Measurements from ENCODE around the gene PTGR3.

Gene PTGR3

DNA sequence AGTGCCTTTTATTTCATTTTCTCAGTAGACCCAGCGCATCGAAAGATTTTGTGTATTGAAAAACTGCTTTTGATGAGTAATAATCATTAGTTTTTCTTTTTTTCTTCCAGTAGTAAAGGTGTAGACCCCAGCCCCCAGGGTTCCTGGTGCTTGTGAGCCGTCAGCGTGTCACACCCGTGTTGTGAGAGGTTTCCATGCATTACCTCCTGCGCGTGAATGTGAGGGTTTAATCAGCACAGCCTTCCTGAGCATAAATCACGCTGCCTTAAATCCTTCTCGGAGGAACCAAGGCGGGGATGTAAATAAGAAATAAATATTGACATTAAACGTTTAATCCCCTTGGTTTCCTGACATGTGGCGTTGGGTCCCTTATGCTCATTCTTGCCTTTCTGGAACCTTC is 26.0 kb upstream of the PTGR3 start:
- no peak for DNase-seq

DNA sequence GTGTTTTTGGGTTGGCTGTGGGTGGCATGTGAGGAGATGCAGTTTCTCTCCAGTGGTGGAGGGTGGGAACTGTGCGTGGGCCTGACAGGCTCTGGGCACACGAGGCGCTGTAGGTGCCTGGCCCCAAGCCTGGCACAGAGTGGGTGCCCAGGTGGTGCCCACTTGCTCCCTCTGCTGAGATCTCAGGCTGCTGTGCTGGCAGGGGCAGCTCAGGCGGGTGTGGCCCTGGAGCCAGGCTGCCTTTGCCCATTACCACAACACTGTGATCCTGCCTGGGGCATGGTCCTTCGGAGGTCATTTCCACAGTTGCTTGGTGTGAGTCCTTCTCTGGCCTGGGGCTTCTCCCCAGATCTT is 22.1 kb upstream of the PTGR3 start:
- DNase-seq = no peak

DNA sequence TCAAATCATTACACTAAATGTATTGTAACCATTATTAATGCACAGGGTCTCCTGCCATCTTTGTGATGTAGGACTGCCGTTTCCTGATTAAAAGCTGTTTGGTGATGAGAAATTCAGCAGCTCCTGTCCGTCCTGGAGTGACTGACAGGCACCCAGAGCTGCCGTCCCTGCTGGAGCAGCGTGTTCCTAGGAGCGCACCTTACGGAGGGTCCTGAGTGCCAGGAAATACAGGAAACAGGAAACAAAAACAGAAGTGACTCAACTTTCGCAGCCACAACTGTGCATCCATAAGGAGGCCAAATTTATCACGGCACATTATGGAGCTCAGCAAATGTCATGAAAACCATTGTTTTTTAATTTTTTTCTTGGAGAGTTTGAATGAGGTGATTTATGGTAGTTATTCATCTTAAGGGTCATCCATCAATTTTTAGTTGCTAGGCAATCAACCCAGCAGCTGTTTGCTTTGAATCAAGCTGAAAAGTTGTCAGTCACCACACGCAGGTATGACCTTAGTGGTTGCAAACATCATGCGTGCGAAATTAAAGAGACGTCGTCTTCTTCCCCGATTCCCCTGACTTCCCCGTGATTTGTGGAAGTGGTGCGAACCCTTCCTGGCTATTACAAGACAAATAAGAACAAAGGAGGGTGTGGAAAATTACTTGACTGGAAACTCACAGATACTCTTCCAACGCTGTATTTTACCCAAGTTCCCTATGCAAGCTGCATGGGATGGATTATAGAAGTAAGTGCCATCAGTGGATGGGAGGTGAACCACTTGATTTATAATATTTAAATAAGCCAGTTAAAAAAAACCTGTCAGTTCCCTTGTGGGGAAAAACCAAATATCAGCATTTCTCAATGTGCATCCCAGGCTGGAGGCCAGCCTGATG is 21.5 kb upstream of the PTGR3 start:
- no peak for DNase-seq

DNA sequence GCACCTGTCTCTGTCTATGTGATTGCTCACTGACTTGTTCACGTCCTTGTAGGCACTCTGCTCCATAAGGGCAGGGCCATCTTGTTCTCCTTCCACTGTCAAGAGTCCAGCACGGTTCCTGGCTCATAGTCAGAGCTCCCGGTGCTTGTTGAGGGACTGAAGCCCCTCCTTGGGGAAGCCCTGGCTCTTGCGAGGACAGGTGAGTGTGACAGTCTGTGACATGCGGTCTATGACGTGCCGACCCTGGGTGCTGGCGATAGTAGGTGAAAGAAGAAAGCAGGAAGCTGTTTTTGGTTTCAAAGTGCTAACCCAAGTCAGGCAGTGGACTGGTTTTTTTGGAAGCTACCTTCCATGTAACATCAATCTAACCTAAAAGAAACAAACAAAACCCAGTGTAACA is 20.5 kb upstream of the PTGR3 start:
- DNase-seq = no peak

DNA sequence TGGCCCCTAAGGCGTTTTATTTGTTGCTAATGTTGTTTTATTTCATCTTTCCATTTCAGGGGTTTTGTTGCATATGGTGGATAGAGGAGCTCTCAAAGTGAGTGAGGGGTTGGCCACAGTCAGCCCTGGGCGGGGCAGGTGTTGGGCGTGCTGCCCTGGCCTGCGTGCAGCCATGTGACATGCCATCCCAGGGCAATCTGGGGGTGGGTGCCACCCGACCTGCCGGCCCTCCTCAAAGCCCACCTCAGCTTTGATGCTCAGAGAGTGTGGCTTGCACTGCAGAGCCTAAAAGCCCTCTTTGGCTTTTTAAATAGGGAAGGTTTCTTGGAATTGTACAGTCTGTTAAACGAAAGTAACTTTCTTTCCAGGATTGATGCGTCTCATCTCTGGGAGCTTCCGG is 20.0 kb upstream of the PTGR3 start:
- DNase-seq = no peak

DNA sequence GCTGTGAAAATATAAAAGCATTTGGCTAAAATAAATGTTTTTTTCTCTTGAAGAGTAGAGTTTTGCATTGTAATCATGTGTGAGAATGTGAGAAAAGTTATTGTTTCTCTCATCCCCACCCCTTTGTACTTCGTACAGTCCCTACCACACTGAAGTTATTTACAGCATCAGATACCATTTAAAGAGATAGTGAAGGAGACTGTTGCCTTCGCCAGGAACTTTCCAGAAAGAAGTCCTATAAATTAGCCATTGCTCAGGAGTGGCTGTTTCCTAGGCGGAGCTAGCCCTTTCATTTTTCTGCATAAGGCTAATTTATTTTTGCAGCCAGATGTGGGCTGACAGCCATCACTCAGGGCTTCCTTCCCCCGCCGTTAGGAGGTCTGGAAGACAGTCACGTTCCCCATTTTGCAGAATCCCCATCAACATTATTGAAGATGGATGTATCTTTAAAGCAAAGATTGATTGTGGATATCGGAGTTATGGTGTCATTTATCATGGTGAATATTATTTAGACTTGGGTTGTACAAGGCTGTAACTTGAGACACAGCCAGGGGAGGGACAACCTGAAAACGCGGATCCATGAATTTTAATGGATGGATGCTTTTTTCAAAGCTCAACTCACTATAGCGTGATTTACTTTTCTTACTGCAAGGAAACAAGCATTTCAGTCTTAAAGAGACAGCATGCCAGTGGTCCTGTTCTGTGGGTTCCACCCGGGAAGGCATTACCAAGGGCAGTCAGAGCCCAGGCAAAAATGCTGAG is 18.8 kb upstream of the PTGR3 start:
- no peak for DNase-seq

DNA sequence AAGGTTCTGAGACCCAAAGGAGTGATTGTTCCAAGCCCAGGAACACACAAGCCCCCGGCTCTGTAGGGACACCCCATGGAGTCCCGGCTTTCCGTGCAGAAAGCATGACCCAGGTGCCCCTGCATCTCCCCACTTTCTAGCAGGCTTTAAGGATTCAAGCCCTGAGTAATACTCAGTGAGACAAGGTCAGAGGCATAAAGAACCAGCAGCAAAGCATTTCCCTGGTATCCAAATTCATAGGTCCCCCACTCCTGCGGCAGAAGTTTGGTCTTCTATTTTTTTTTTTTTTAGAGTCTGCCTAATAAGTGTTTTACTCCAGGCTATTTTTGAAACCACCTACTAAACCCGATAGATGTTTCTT is 18.0 kb upstream of the PTGR3 start:
- DNase-seq = no peak

DNA sequence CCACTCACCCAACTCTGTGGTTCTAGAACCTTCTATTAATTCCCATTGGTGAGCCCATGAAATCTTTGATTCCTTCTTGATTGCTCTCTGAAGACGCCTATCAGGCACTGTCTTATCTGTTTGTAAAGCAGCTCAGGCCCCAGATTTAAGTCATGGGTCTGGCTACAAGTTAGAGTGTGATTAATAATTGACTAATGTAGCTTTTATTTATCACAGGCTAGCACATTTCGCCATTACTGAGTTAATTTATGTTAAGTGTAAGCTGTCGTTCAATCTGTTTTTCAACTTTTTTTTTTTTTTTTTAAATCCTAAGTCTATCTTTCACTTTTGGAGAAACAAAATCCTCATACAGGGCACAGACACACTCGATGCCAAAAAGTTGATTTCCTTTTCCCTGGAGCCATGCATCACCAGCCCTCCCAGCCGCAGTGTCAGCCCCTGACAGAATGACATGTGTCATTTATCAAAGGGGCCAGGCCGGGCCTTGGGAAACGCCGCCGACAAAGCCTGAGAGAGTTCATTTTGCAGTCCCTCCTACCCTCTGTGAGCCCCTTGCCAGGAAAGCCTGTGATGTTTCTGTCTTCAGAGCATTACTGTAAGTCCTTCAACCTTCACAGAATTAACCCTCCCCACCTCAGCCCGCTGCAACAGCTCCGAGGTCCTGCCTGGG is 17.5 kb upstream of the PTGR3 start:
- no peak for DNase-seq

DNA sequence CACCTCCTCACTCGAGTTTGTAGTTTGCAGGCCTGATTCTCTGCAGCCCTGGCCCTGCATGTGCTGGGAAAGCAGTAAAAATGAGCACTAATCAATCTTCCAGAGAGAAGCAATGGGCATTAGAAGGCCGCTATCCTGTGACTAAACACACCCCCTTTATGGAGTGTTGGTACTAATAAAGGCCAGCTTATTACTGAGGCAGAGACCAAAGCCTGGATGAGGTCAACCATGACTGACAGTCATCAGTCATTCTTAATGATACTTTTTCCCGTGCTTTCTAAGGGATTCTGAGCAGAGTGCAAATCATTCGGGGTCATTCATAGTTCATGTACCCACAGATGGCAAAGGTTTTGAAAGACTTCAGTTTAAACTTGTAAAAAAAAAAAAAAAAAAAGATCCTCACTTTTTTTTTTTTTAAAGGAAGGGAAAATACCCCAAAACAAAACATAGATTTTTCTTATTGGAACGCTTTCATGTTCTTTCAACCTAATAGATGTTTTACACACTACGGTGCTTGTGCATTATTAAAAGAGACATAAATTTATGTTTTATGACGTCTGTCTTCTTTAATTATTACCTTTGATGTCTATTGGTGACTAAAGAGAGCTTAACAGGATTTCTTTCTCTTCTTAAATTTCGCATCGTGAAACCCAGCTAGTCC is 14.9 kb upstream of the PTGR3 start:
- DNase-seq = no peak

DNA sequence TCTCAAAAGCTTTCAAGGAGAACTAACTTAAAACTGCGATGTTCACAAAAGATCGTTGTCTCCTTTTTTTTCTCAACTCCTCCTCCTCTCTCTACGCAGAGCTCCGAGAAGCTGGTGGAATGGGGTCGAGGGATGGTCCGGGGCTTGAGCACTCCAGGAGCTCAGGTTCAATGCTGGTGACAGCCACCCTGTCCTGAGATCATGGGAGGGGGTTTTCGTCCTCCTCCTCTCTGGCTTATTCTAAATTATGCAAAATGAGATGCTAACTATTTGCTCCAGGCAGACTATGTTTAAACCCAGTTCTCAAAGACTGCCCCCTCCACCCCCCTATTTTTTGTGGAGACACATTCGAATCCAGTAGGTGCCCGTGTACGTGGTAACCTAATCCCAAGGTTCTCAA is 13.5 kb upstream of the PTGR3 start:
- DNase-seq = no peak

DNA sequence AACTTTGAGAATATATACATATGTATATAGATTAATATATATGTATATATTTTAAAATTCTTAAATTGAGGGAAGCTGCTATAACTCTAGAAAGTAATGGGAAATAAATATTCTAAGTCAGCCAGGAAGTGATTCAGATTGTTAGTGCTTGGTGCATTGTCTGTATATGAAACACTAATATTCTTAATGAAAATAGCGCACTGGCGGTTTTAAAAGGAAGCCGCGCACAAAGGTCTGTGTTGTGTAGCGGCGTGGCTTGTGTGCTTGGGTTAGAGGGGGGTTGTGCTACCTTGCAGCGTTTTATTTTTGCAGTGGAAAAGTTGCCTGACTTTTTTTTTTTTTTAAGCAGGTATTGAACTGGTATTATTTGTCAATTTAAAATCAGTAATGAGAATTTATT is 13.0 kb upstream of the PTGR3 start:
- no peak for DNase-seq

DNA sequence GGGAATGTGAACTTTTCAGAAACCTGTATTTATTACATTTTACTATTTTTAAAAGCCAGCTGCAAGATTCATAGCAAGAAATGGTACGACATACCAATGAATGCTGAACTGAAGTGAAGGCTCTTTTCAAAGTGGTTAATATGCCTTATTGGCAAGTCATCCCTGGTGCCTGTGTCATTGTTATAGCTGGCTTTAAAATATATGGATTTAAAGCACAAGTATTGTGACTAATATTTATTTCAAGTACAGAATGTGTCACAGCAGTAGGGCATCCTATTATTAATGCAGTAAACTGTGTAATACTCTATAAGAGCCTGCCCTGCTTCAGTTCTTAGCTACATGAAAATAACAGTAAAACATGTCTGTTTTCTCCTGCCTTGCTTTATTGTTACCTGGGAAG is 12.5 kb upstream of the PTGR3 start:
- DNase-seq = no peak

DNA sequence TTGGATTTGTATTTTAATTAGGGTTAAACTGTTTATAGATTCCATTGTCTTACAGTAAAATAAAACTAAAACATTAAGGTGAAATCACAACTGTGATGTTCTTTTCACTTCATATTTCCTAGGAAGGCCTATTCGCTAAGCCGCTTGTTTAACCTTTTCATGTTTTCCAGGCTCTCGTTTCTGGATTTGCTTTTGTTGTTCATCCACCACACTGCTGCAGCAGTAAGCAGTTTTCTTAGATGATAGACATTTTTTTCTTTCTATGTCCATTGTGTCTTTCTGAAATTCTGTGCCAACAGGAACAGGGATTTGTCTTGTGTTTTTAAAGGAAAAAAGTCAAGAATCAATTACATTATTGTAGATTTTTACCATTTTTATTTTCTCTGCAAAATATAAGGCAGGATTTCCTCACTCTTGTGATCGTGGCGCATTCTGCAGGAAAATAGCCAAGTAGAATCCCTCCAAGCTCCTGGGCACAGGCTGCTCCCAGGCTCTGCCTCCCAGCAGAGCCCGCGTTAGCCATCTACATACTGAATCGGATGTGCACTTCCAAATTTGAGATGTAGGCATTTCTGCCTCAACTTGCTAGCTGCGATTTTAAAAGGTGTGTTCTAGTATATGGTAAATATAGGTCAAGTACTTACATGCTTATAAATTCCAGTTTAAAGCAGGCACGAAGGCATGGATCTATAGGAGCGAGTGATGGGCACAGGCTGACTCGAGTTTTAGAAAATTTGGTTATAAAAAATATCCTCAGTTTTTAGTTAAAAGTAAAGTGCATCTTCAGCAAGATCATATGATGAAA is 11.8 kb upstream of the PTGR3 start:
- no peak for DNase-seq

DNA sequence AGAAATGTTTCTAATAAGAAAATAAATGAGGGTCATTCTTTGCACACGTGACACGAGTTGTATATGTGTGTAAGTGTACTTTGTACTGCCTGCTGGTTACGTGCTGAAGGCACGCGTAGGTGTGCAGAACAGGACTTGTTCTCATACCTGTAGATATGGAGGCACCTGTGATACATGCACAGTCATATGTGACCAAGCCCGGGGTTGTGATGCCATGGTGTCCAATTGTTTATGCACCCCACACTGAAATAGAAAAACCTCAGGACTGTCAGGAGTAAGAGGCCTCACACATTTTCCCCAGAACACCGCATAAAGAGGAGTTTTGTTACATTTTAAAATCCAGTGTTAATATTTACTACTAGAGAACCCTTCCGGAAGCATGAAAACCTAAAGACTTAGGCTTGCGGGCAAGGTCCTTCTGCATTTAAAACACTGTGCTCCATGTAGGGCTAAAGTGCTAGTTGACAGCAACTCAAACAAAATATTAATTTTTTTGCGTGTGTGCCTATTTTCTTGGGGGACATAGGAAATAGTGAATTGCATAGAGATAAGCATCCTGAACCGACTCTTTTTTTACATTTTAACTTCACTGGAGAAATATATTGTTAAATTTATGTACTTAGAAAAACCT is 10.9 kb upstream of the PTGR3 start:
- DNase-seq = no peak

DNA sequence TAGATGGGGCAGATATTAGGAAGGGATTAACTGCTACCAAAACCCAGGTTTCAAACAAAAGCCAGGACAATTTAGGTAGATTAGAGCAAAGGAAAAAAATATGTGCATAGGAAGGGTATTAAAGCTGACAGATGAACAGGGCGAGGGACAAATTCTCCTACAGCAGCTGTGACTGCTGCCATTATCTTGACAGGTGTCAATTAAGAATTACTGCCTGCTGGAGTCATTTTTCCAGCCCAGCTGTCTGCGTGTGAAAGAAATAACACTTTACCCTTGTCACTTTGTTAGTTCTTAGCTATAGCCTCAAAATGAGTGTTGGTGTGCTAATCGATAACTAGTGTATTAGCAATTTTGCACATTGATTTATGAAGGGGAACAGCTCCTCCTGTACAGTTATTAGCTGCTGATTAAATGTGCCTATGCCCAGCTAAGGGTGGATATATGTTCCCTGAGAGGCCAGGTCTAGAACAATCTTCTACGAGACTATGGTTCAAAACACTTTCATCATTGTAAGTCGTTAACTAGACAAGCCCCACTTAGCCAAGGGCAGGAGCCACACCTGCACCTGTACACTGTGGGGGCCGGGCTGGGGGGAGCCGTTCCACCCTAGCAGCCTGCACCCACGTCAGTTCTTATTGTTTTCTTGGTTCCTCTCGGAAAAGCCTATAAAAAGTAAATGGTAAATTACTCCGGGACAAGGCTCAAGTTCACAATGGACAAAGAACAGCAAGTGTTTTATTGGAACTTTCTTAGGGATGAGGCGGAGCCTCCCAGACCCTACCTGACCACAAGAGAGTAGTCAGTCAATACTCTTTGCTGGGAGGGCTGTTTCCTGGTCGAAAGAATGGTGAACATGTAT is 9.4 kb upstream of the PTGR3 start:
- DNase-seq = no peak

DNA sequence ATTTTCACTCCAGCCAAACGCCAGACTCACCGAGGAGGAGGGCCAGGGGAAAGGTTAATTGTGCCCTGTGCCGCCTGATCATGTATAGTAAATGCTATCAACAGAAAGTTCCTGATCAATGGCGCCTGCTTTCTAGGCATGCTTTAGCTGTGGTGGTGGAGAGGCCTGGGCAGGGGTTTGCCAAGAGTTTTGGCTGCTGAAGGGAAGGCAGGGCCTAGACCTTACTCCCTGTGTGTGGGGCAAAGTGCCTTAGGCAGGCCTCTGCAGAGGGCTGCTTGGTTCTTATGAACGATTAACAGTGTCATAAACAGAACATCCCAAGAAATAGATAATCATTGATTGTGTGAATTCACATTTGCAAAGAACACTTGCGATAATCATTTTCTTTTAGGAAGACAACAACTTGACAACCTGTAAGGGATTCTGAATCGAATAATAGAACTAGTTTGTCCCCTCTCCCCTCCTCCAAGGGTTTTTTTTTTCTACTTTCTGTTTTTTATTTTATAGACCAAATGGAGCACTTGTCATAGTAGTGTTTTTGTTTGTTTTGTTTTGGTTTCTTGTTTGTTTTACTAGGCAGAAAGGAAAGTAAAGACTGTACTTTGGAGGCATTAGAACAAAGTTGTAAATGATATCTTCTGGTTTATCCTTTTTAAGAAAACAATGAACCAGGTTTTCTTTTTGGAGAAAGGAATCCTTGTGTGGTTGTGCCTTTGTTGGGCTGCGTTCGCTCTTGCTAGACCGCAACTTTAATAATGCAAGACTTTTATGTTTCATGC is 8.2 kb upstream of the PTGR3 start:
- DNase-seq = no peak

DNA sequence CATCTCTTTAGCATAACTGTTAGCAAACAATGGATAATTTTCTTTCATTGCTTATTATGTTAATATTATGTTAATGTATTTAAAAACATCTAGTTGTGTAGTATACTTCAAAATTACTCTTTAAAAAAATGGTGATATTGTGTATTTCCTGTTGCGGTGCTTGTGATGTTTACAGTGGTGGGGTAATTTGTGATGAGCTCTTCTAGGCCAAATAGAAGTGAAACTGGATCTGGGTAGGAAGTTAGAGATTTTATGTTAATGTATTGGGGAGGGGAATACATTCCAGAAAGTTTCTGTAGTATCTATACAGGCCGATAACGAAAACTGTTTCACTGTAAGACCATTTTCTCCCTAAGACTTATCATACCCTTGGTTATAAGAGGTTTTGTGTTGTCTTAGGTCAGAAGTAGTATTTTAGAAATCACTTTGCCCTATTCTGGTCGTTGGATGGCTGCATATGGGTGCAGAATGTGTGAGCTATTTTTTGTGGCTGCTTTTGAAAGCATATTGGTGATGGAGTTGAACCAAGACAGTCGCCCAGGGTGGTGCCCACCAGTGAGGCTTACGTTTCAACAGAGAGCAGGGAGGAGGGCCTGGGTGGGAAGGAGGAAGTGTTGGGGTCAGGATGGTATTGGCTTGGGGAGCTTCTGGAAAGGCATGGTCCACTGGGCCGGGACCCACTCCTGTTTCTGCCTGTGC is 7.4 kb upstream of the PTGR3 start:
- peak; percentile 65 for DNase-seq

DNA sequence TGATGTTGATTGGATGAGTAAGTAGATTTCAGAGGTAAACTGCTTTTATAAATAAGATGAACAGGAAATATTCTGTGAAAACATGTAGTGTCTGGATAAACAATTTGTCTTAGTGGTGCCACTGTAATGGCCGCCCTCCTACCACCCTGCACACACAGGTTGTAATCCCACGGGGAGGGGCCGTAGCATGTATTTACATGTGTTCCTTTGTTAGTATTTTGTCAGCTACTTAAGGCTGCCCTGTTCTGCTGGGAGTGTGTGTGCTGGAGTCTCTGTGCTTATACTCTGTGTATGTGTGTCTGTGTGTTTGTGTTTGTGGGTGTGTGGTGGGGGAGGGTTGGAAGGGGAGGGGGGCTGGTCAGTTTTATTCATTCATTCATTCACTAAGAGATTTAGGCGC is 6.7 kb upstream of the PTGR3 start:
- no peak for DNase-seq

DNA sequence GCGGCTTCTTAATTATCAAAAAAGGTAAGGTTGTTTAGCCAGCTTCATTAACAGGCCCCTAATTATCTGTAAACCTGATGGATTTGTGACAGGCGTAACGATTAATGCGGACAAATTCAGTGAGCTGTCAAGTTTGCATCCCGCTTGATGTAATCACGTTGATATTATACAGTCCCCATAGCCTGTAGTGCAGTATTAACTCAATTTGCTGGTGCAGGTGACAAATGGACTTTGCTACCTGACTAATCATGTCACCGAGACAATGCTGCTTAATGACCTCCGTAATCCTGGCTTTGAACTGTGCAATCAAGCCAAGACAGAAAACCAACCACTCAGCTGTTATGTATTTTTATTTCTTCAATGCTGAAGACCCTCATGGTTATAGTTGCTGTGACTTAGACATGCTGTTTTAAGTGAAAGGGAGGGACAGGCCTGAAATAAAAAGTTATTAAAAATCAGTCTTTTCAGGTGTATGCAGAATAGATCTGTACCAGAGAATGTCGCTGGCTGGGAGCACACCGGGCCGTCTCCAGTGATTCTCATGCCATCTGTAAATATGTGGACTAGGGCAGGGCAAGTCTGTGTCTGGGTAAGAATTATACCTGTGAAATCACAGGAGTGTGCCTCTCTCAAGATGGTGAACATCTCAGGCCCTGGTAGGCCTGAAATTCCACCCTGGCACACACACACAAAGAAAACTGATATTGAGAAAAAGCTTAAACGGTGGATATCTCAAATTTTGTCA is 6.0 kb upstream of the PTGR3 start:
- no peak for DNase-seq
